ENCODE data around the gene RUFY2.

RUFY2 gene

DNA sequence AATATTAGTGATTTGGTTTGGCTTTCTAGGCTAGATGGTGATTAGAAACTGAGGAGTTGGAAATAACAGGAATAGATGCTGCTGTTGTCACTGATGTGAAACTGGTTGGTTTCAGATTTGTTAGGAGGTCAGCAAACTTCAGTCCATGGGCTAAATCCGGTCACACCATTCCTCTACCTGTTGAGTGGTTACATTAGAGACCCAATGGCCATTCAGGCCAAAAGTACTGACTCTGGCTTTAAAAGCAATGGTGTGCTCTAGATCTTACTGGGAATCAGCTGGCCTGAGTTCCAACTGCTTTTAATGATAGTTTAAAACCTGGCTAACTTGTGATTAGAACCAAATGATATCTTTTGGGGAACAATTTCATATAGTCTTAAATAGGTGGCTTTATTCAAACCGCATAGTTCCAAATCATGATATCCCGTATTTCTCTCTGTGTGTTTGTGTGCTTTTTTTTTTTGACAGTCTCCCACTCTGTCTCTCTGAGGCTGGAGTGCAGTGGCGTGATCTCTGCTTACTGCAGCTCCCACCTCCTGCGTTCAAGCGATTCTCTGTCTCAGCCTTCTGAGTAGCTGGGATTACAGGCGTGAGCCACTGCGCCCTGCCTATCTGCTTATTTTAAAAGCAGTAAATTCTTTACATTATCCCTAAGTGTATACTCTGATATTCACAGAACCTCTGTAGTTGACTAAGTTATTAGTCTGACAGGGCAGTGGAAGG lies 66.6 kb downstream of the RUFY2 start:
- no peak overlapping the region for H3K9ac ChIP-seq (ENCODE audit: low read depth in 1 of 2, low read length in 2 of 2)
- H3K27ac ChIP-seq (ENCODE audit: low read depth, low read length), result no peak overlapping the region
- no peak overlapping the region for H3K4me3 ChIP-seq (ENCODE audit: low read depth in 1 of 2, low read length in 2 of 2)
- H3K4me1 ChIP-seq (ENCODE audit: control insufficient read depth in 1 of 2, insufficient read depth in 2 of 2, low read length in 2 of 2), result peaks cover 19 to 22% of the 10 kb centered on the region in 2 donors
- H3K36me3 ChIP-seq (ENCODE audit: control insufficient read depth in 1 of 2, insufficient read depth in 2 of 2, low read length in 2 of 2), result peaks cover 26 to 67% of the 10 kb centered on the region in 2 donors
- no peaks in the 10 kb centered on the region for H3K9me3 ChIP-seq (ENCODE audit: control insufficient read depth in 1 of 2, low read length in 2 of 2)
- no peaks in the 10 kb centered on the region for H3K27me3 ChIP-seq (ENCODE audit: control insufficient read depth in 1 of 2, insufficient read depth in 2 of 2, low read length in 2 of 2)

DNA sequence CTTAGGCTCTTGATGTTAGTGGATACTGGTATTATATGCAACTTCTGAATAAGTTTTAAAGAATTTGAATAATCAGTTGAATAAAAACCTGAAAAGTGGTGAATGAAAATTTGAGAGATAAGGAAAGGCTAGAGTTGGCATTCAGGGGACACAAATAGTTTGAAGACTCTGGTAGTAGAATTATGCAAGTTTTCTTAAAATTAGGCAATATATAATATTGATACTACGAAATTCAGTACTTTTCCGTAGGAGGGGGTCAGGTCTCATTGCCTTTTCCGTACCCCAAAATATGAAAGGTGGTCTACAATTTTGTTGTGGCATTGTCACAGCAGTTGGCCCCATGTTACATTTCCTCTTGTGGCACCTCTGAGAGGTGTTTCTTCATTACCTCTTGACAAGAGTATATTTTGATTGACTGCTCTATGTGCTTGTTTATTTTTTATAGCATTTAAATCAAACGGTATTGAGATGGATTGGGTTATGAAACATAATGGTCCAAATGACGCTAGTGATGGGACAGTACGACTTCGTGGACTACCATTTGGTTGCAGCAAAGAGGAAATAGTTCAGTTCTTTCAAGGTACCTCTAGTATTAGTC lies 70.2 kb downstream of the RUFY2 start:
- H3K27me3 ChIP-seq (ENCODE audit: control insufficient read depth in 1 of 2, insufficient read depth in 2 of 2, low read length in 2 of 2), result no peaks in the 10 kb centered on the region
- H3K27ac ChIP-seq (ENCODE audit: low read depth, low read length), result no peak overlapping the region
- no peaks in the 10 kb centered on the region for H3K9me3 ChIP-seq (ENCODE audit: control insufficient read depth in 1 of 2, low read length in 2 of 2)
- H3K4me1 ChIP-seq (ENCODE audit: control insufficient read depth in 1 of 2, insufficient read depth in 2 of 2, low read length in 2 of 2), result peaks cover 23 to 32% of the 10 kb centered on the region in 2 donors
- no peak overlapping the region for H3K9ac ChIP-seq (ENCODE audit: low read depth in 1 of 2, low read length in 2 of 2)
- peaks cover 19 to 37% of the 10 kb centered on the region in 2 donors for H3K36me3 ChIP-seq (ENCODE audit: control insufficient read depth in 1 of 2, insufficient read depth in 2 of 2, low read length in 2 of 2)
- peak overlapping the region in 1 of 2 donors; percentile 11 for H3K4me3 ChIP-seq (ENCODE audit: low read depth in 1 of 2, low read length in 2 of 2)

DNA sequence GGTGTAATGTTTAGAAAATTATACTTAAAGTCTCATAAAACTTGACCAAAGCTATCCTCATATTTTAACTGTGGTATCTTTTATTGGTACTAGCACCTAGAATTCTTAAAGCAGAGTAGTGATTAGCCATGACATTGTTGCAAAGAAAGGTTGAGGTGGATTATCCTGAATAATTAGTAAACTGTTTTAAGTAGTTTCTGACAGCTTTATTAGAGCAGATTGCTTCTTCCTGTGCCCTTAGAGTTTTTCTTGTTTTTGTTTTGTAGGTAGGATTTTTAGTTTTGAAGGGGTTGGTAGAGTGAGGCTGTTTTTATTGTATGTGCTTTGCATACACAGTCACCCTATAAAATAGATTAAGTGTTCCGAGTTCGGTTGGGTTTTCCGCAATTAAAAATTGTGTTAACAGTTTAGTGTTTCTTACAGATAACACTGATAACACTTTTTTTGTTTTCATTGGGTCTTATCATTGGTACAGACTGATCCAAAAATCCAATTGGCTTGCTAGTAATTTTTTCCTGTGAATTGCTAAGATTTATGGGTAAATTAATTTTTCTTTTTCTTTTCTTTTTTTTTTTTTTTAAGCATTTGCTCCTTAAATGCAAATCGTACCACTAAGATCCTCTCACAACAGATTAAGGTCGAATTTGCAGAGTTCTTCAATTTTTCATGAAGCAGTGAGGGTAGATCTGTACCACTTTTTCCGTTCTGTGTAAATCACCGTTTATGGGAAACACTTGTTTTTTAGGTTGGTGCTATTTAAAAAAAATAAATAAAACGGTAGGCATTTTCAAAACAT lies 72.2 kb downstream of the RUFY2 start:
- peak overlapping the region; percentile 91 to 94 for H3K4me3 ChIP-seq (ENCODE audit: low read depth in 1 of 2, low read length in 2 of 2)
- H3K9me3 ChIP-seq (ENCODE audit: control insufficient read depth in 1 of 2, low read length in 2 of 2), result no peaks in the 10 kb centered on the region
- peak overlapping the region; percentile 94 to 99 for H3K9ac ChIP-seq (ENCODE audit: low read depth in 1 of 2, low read length in 2 of 2)
- H3K27me3 ChIP-seq (ENCODE audit: control insufficient read depth in 1 of 2, insufficient read depth in 2 of 2, low read length in 2 of 2), result no peaks in the 10 kb centered on the region
- peaks cover 7 to 17% of the 10 kb centered on the region in 2 donors for H3K36me3 ChIP-seq (ENCODE audit: control insufficient read depth in 1 of 2, insufficient read depth in 2 of 2, low read length in 2 of 2)
- peaks cover 34 to 36% of the 10 kb centered on the region in 2 donors for H3K4me1 ChIP-seq (ENCODE audit: control insufficient read depth in 1 of 2, insufficient read depth in 2 of 2, low read length in 2 of 2)
- no peak overlapping the region for H3K27ac ChIP-seq (ENCODE audit: low read depth, low read length)

DNA sequence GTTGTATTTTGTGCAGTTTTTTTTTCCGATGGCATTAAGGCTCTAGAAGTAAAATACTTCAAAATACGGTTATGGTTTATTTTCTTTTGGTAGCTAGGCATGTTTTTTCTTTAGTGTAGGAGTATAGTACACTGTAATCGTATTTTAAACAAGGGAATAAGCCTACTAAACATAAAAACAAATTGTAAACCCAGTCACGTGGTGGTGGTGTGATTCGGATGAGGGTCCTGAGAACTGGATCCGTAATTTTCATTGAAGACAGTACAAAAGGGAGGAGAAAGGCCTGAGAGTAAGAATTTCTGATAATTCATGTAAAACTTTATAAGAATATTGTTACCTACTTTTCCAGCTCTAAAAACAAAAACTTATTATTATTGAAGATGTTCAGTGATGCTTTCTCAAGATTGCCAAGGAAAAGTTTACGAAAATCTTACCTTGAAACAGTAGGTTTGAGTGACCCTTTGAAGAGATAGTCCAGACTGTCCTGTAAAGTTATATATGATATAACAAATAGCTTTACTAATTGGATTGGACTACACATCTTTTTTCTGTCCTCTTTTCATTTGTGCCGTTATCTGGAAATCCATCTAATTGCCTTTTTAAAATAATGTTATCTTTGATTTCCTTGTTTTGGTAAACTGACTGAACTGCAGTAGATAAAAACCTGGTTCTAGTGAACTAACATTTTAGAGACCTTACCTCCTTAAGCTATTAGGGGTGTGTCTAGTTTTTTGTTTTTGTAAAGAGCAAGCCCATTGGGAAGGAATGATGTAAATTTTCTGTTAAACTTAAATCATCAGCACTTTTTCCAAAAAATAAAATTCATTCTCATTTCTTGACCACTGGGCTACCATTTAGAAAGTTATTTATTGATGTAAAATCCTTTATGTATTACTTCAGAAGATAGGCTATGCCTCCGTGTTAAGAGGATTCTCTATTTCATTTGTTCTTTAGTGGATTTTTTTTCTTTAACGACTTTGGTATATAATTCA lies 73.3 kb downstream of the RUFY2 start:
- Histone ChIP-seq H3K9ac (ENCODE audit: low read depth in 1 of 2, low read length in 2 of 2) (peak overlapping the region; percentile 94 to 99), H3K36me3 (ENCODE audit: control insufficient read depth in 1 of 2, insufficient read depth in 2 of 2, low read length in 2 of 2) (peaks cover 3 to 6% of the 10 kb centered on the region in 2 donors), H3K27ac (ENCODE audit: low read depth, low read length) (peak overlapping the region; percentile 95), H3K27me3 (ENCODE audit: control insufficient read depth in 1 of 2, insufficient read depth in 2 of 2, low read length in 2 of 2) (no peaks in the 10 kb centered on the region), H3K4me3 (ENCODE audit: low read depth in 1 of 2, low read length in 2 of 2) (peak overlapping the region; percentile 91 to 94), H3K4me1 (ENCODE audit: control insufficient read depth in 1 of 2, insufficient read depth in 2 of 2, low read length in 2 of 2) (peaks cover 41 to 46% of the 10 kb centered on the region in 2 donors), H3K9me3 (ENCODE audit: control insufficient read depth in 1 of 2, low read length in 2 of 2) (no peaks in the 10 kb centered on the region)

GRCh38 chr10:68333058-68333395 lies 74.0 kb downstream of the RUFY2 start:
- H3K4me3 ChIP-seq (ENCODE audit: low read depth in 1 of 2, low read length in 2 of 2), result peak overlapping the region; percentile 91 to 94
- H3K4me1 ChIP-seq (ENCODE audit: control insufficient read depth in 1 of 2, insufficient read depth in 2 of 2, low read length in 2 of 2), result peaks cover 48 to 50% of the 10 kb centered on the region in 2 donors
- H3K9ac ChIP-seq (ENCODE audit: low read depth in 1 of 2, low read length in 2 of 2), result peak overlapping the region; percentile 94 to 99

GRCh38 chr10:68332259-68333057 lies 74.6 kb downstream of the RUFY2 start, which contains the start of gene PBLD:
Gene PBLD (minus strand): TSS chr10:68332928. CDS start chr10:68306844, 26,084 bp downstream.
- H3K27me3 ChIP-seq (ENCODE audit: control insufficient read depth in 1 of 2, insufficient read depth in 2 of 2, low read length in 2 of 2), result no peaks in the 10 kb centered on the region
- no peaks in the 10 kb centered on the region for H3K9me3 ChIP-seq (ENCODE audit: control insufficient read depth in 1 of 2, low read length in 2 of 2)
- H3K27ac ChIP-seq (ENCODE audit: low read depth, low read length), result peak within 1 kb of the TSS; percentile 95
- peak within 1 kb of the TSS; percentile 91 to 94 for H3K4me3 ChIP-seq (ENCODE audit: low read depth in 1 of 2, low read length in 2 of 2)
- no peaks in the 10 kb centered on the region for H3K36me3 ChIP-seq (ENCODE audit: control insufficient read depth in 1 of 2, insufficient read depth in 2 of 2, low read length in 2 of 2)
- H3K4me1 ChIP-seq (ENCODE audit: control insufficient read depth in 1 of 2, insufficient read depth in 2 of 2, low read length in 2 of 2), result peaks cover 45 to 46% of the 10 kb centered on the region in 2 donors
- H3K9ac ChIP-seq (ENCODE audit: low read depth in 1 of 2, low read length in 2 of 2), result peak within 1 kb of the TSS; percentile 94 to 99

More at GRCh38 chr10:68333058-68333395, 74.0 kb downstream of the RUFY2 start:
- no peaks in the 10 kb centered on the region for H3K27me3 ChIP-seq (ENCODE audit: control insufficient read depth in 1 of 2, insufficient read depth in 2 of 2, low read length in 2 of 2)
- peaks cover 0 to 3% of the 10 kb centered on the region in 2 donors for H3K36me3 ChIP-seq (ENCODE audit: control insufficient read depth in 1 of 2, insufficient read depth in 2 of 2, low read length in 2 of 2)
- H3K27ac ChIP-seq (ENCODE audit: low read depth, low read length), result peak overlapping the region; percentile 95
- H3K9me3 ChIP-seq (ENCODE audit: control insufficient read depth in 1 of 2, low read length in 2 of 2), result no peaks in the 10 kb centered on the region

- Histone ChIP-seq H3K9ac (ENCODE audit: low read depth in 1 of 2, low read length in 2 of 2) (peak within 1 kb of the TSS; percentile 94 to 99), H3K36me3 (ENCODE audit: control insufficient read depth in 1 of 2, insufficient read depth in 2 of 2, low read length in 2 of 2) (no peaks in the 10 kb centered on the region), H3K4me1 (ENCODE audit: control insufficient read depth in 1 of 2, insufficient read depth in 2 of 2, low read length in 2 of 2) (peaks cover 37 to 41% of the 10 kb centered on the region in 2 donors), H3K27ac (ENCODE audit: low read depth, low read length) (peak within 1 kb of the TSS; percentile 95), H3K9me3 (ENCODE audit: control insufficient read depth in 1 of 2, low read length in 2 of 2) (no peaks in the 10 kb centered on the region), H3K4me3 (ENCODE audit: low read depth in 1 of 2, low read length in 2 of 2) (peak within 1 kb of the TSS; percentile 91 to 94), H3K27me3 (ENCODE audit: control insufficient read depth in 1 of 2, insufficient read depth in 2 of 2, low read length in 2 of 2) (no peaks in the 10 kb centered on the region)
Measured at GRCh38 chr10:68331455-68332258, 75.4 kb downstream of the RUFY2 start, which contains the start of gene HNRNPH3. Gene HNRNPH3 (plus strand): TSS chr10:68332064. CDS start chr10:68337222, 5,158 bp downstream.

- peak overlapping the region; percentile 91 to 94 for H3K4me3 ChIP-seq (ENCODE audit: low read depth in 1 of 2, low read length in 2 of 2)
- H3K27ac ChIP-seq (ENCODE audit: low read depth, low read length), result peak overlapping the region; percentile 94
- no peaks in the 10 kb centered on the region for H3K9me3 ChIP-seq (ENCODE audit: control insufficient read depth in 1 of 2, low read length in 2 of 2)
- H3K27me3 ChIP-seq (ENCODE audit: control insufficient read depth in 1 of 2, insufficient read depth in 2 of 2, low read length in 2 of 2), result no peaks in the 10 kb centered on the region
- peak overlapping the region; percentile 94 to 99 for H3K9ac ChIP-seq (ENCODE audit: low read depth in 1 of 2, low read length in 2 of 2)
- peaks cover 32 to 36% of the 10 kb centered on the region in 2 donors for H3K4me1 ChIP-seq (ENCODE audit: control insufficient read depth in 1 of 2, insufficient read depth in 2 of 2, low read length in 2 of 2)
- H3K36me3 ChIP-seq (ENCODE audit: control insufficient read depth in 1 of 2, insufficient read depth in 2 of 2, low read length in 2 of 2), result no peaks in the 10 kb centered on the region
Measured at GRCh38 chr10:68330852-68331454, 76.1 kb downstream of the RUFY2 start.

All from duodenal mucosa (tissue), 2 donors.